OCI-LY1 (cell line): Measurements from ENCODE around the gene ZNF346.

Experiments used
- H2AFZ ChIP-seq: fragments of 200-600 bp; sonication (generic), shearing (Covaris generic); 2 replicates; pipeline ENCODE4 v1.6.0; 2014; ENCODE audit warnings: antibody characterized with exemption, mild to moderate bottlenecking, low read length
- H3F3A ChIP-seq: fragments of 200-600 bp; sonication (generic), shearing (Covaris generic); 2 replicates; pipeline ENCODE4 v1.6.0; 2014; ENCODE audit warnings: mild to moderate bottlenecking, antibody characterized with exemption, low read length, moderate library complexity; ENCODE audit not compliant: insufficient read depth
- H3K27ac ChIP-seq: fragments of 200-600 bp; sonication (generic); 2 replicates; pipeline ENCODE4 v1.5.1; 2014; ENCODE audit warnings: low read length, mixed run types, mild to moderate bottlenecking, low read depth; ENCODE audit not compliant: poor library complexity, severe bottlenecking
- H3K27me3 ChIP-seq: fragments of 200-600 bp; sonication (generic); 2 replicates; pipeline ENCODE4 v1.6.0; 2014; ENCODE audit warnings: antibody characterized with exemption, mild to moderate bottlenecking, low read length, moderate library complexity; ENCODE audit not compliant: insufficient read depth
- H3K36me3 ChIP-seq: fragments of 200-600 bp; sonication (generic); 2 replicates; pipeline ENCODE4 v1.6.1; 2014; ENCODE audit warnings: mild to moderate bottlenecking, antibody characterized with exemption, low read length, moderate library complexity, mixed read lengths; ENCODE audit not compliant: insufficient read depth
- H3K4me1 ChIP-seq: fragments of 200-600 bp; sonication (generic); 2 replicates; pipeline ENCODE4 v1.5.1; 2014; ENCODE audit warnings: mild to moderate bottlenecking, low read length, moderate library complexity; ENCODE audit not compliant: insufficient read depth, severe bottlenecking
- H3K4me2 ChIP-seq: fragments of 200-600 bp; sonication (generic), shearing (Covaris generic); 2 replicates; pipeline ENCODE4 v1.6.1; 2014; ENCODE audit warnings: low read length
- H3K4me3 ChIP-seq: fragments of 200-600 bp; sonication (generic); 2 replicates; pipeline ENCODE4 v1.5.1; 2014; ENCODE audit warnings: low read length, low read depth, mild to moderate bottlenecking, mixed read lengths; ENCODE audit not compliant: poor library complexity, severe bottlenecking
- H3K79me2 ChIP-seq: fragments of 200-600 bp; shearing (Covaris generic); 2 replicates; pipeline ENCODE4 v1.6.1; 2016; ENCODE audit warnings: mixed run types, low read length, mixed read lengths; ENCODE audit not compliant: insufficient read depth
- H3K9ac ChIP-seq: fragments of 200-600 bp; sonication (generic), shearing (Covaris generic); 2 replicates; pipeline ENCODE4 v1.6.1; 2014; ENCODE audit warnings: mild to moderate bottlenecking, low read length, mixed read lengths
- H3K9me2 ChIP-seq: fragments of 200-600 bp; sonication (generic), shearing (Covaris generic); 2 replicates; pipeline ENCODE4 v1.6.1; 2014; ENCODE audit warnings: low read depth, mild to moderate bottlenecking, low read length, mixed read lengths
- H3K9me3 ChIP-seq: fragments of 200-600 bp; shearing (Covaris generic); 2 replicates; pipeline ENCODE4 v1.6.1; 2014; ENCODE audit warnings: low read length, mixed read lengths
- H4K20me1 ChIP-seq: fragments of 200-600 bp; sonication (generic), shearing (Covaris generic); 2 replicates; pipeline ENCODE4 v1.6.0; 2016; ENCODE audit warnings: mild to moderate bottlenecking, low read length; ENCODE audit not compliant: insufficient read depth
- EZH2 ChIP-seq: fragments of 200-600 bp; sonication (generic), shearing (Covaris generic); IDR thresholded peaks from 2 replicates; pipeline ENCODE4 v1.8.0; 2017; ENCODE audit warnings: borderline replicate concordance, mixed run types, mild to moderate bottlenecking, antibody characterized with exemption, low read length, moderate library complexity, mixed read lengths
- TF ChIP-seq, protein P1 (sequence below): fragments of 200-600 bp; sonication (generic), shearing (Covaris generic); IDR thresholded peaks from 2 replicates; pipeline ENCODE4 v1.5.1; 2017; ENCODE audit warnings: mild to moderate bottlenecking, antibody characterized with exemption, low read length, moderate library complexity, mixed read lengths

Gene ZNF346

DNA sequence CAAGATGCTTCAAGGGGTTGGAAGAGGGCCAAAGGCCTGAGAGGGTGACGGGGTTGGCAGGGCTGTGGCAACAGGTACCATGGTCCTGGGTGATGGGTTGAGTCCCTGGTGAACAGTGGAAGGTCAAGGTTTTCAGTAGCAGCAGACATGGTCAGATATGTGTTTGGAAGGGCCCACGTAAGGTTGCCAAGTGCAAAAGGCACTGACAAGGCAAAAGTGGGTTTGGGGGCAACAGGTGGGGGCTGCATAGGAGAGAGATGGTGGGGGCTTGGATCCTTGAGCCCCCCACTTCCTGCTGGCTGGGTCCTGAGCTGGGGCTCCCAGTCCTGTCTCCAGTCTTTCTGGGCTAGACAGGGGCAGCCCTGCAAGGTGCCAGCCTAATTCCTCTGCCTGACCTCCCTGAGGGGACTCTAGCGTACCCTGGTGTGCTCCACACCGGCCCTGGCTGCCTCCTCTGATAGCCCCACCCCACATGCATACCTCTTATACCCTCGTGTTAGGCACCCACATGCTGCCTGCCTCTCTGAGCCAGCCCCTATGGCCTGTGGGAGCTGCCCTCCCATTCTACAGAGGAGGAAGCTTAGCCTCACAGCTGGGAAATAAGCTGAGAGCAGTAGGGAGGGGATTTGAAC, 90.2 kb downstream of the ZNF346 start:
- Histone ChIP-seq H3F3A (no peaks in the 10 kb centered on the region), H2AFZ (no peak overlapping the region), H3K27ac (no peak overlapping the region), H4K20me1 (no peaks in the 10 kb centered on the region), H3K36me3 (no peaks in the 10 kb centered on the region), H3K4me2 (no peak overlapping the region), H3K9me2 (no peaks in the 10 kb centered on the region), H3K27me3 (no peaks in the 10 kb centered on the region), H3K4me3 (no peak overlapping the region), H3K9ac (no peak overlapping the region), H3K9me3 (no peaks in the 10 kb centered on the region), H3K79me2 (no peaks in the 10 kb centered on the region), H3K4me1 (peaks cover 21% of the 10 kb centered on the region)
- TF ChIP-seq EZH2, result no peak
- TF ChIP-seq, protein P1, sequence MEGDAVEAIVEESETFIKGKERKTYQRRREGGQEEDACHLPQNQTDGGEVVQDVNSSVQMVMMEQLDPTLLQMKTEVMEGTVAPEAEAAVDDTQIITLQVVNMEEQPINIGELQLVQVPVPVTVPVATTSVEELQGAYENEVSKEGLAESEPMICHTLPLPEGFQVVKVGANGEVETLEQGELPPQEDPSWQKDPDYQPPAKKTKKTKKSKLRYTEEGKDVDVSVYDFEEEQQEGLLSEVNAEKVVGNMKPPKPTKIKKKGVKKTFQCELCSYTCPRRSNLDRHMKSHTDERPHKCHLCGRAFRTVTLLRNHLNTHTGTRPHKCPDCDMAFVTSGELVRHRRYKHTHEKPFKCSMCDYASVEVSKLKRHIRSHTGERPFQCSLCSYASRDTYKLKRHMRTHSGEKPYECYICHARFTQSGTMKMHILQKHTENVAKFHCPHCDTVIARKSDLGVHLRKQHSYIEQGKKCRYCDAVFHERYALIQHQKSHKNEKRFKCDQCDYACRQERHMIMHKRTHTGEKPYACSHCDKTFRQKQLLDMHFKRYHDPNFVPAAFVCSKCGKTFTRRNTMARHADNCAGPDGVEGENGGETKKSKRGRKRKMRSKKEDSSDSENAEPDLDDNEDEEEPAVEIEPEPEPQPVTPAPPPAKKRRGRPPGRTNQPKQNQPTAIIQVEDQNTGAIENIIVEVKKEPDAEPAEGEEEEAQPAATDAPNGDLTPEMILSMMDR, result no peak

DNA sequence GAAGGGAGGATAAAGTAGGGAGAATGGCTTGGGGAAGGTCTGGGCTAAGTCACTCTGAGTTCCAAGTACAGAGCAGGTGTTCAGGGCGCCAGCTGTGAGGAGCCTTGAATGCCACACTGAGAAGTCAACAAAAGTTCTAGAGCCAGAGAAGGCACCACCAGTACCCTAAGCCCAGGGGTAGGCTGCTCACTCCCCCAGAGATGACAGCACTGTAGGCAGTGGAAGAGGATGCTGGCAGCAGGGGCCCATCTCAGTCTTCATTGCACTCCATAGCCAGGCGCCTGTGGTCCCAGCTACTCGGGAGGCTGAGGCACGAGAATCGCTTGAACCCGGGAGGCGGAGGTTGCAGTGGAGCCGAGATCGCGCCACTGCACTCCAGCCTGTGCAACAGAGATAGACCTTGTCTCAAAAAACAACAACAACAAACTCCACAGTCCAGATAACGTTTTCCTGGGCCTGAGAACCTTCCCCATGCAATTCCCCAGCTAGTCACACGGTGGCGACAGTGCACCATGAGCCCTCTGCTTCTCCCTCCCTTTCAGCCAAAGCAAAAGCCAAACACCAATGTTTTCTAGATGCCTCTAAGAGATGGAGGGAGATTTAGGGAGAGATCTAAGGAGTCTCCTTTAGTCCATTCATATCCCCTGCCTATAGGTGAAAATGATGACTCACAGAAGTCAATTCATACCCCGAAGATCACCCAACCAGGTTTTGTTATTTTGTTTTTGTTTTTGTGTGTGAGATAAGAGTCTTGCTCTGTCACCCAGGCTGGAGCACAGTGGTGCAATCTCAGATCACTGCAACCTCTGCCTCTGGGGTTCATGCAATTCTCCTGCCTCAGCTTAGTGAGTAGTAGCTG, 91.3 kb downstream of the ZNF346 start:
- no peaks in the 10 kb centered on the region for H3K36me3 ChIP-seq
- H3K9ac ChIP-seq, result no peak overlapping the region
- H4K20me1 ChIP-seq, result no peaks in the 10 kb centered on the region
- H3K27me3 ChIP-seq, result no peaks in the 10 kb centered on the region
- no peak overlapping the region for H3K4me2 ChIP-seq
- no peaks in the 10 kb centered on the region for H3K79me2 ChIP-seq
- no peak overlapping the region for H2AFZ ChIP-seq
- no peaks in the 10 kb centered on the region for H3K9me2 ChIP-seq
- H3K27ac ChIP-seq, result no peak overlapping the region
- no peaks in the 10 kb centered on the region for H3K9me3 ChIP-seq
- H3F3A ChIP-seq, result no peaks in the 10 kb centered on the region
- peaks cover 21% of the 10 kb centered on the region for H3K4me1 ChIP-seq
- H3K4me3 ChIP-seq, result no peak overlapping the region
- TF ChIP-seq, protein P1, result peak; percentile 98
- no peak for TF ChIP-seq EZH2

DNA sequence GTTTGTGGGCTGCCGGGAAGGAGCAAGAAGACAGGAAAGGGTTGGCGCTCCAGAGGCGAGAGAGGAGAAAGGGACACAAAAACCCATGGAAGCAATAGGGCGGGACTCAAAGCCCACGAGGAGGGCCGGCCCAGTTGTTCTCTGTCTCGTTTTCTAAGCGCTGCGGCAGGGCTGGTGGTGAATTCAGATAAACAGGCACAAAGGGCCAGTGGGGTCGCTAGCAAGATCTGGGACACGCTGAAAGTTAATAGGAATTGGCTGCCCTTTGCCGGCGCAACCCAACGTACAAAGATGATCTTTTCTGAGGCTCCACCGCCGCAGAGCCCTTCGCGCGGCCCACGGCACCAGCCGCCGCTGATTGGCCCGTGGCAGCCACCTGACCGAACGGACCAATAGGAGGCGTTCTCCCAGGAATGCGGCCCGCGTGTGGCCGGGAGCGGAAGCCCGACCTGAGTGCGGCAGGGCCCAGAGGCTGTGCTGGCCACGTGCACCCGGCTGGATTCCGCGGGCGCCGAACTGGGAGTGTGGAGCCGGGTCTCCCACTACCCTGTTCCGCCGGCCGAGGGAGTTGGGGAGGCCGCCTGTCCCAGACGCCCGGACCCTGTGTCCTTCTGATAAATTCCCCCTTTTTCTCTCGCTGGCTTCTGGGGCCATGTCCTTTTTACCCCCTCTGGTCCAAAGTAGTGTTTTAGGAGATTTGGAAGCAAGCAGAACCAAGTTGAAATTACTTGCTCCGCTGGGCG, 94.3 kb downstream of the ZNF346 start:
- Histone ChIP-seq H4K20me1 (no peaks in the 10 kb centered on the region), H3K36me3 (no peaks in the 10 kb centered on the region), H3K9me2 (no peaks in the 10 kb centered on the region), H3K4me2 (peak overlapping the region; percentile 22), H3K9ac (peak overlapping the region; percentile 27; the same call in 1 of the 2 replicates), H3K27me3 (no peaks in the 10 kb centered on the region), H2AFZ (0 out of 2 replicates have a peak overlapping the region, but pooled peaks have one; percentile 38), H3K4me3 (peak overlapping the region; percentile 3), H3K4me1 (peaks cover 21% of the 10 kb centered on the region), H3K79me2 (no peaks in the 10 kb centered on the region), H3K27ac (peak overlapping the region; percentile 14), H3K9me3 (no peaks in the 10 kb centered on the region), H3F3A (no peaks in the 10 kb centered on the region)
- no peak for TF ChIP-seq EZH2
- TF ChIP-seq, protein P1, result no peak
